Left hindlimb (tissue), 1 donor: Measurements from ENCODE around the gene TH.

Experiments
- DNase-seq: peaks from one replicate; pipeline ENCODE4 v3.0.0-alpha.2; 2018

Gene TH

DNA sequence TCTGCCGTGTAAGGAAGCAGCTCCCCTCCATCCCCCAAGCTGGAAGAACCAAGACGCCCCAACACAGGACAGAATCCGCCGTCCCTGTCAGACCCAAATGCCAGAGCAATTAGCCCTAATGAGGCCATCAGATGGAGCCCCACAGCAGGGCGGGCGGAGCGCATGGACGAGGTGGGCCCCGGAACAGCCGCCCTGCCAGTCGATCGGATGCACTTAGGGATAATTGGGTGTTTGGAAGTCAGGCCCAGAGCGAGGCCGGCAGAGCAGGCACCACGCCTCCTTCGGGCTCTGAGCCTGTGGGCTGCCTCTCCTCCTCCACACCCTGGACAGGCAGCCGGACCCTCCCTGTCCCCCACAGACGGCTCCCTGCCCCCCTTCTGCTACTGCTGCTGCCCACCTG, 5.5 kb upstream of the TH start:
- DNase-seq = no peak

DNA sequence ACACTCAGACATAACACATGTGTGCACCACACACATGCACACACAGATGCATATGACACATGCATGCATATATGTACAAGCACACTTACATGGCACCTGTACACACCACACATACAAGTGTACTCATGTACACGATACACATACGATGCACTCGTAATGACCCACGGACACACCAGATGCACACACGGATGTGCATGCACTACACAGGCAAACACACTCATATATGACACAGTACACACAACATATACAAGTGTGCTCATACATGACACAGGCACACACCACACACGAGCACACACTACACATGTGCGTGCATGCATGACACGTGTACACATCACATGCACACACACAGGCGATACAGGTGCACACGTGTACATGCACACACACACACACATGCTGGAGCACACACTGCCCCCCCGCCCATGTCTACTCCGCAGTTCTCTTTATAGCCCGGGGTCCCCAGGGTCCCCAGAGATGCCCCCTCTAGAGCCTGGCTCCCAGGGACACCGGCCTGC, 4.8 kb upstream of the TH start:
- no peak for DNase-seq

DNA sequence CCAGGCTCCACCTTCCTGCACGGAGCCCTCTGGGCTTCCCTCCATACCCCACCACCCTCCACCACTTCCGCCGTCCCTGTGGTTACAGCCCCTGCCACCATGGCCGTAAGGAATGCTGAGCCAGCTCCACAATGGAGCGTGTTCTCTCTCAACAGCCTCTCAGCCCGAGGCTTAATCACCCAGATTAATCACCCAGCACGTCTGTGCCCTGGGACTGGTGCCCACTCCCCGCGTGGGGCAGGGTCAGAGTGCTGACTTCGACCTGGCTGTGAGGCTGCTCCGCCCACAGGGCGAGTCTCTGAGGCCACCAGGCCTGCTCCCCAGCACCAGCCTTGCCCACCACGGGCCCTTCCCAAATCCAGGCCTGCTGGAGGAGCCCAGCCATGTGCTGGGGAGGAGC, 4.0 kb upstream of the TH start:
- no peak for DNase-seq

DNA sequence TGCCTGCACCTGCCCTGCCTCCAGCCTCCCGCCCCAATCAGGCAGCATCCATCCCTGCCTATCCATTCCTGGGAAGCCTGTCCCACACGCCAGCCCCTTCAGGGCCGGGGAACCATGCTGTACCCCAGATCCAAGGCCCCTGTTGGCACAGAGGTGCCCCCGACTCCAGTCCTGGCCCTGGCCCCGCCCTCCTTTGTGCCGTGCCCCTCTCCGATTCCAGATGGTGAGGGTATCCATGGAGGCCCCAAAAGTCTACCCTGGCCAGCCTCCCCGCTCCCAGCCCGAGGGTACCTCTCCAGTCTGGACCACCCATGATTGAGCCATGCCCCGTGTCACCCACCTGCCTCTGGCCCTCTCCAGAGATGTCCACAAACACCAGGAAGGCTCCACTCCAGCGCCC, 2.7 kb upstream of the TH start:
- no peak for DNase-seq

DNA sequence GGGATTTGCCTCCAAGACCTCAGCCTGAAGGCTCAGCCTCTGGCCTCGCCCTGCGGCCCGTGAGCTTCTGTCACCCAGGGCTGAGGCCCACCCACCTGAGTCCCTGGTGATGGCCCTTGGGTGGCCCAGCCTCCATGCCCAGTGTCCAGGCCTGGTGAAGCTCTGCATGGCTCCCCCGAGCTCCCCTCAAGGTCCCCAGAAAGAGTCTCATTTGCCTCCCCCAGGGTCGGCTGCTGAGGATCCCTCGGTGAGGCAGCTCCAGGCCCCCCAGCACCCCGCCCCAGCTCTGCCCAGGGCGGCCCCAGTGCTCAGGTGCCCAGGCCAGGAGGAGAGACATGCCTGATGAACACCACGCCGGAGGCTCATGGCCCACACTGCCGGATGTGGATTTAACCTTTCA, 2.1 kb upstream of the TH start:
- DNase-seq = no peak

DNA sequence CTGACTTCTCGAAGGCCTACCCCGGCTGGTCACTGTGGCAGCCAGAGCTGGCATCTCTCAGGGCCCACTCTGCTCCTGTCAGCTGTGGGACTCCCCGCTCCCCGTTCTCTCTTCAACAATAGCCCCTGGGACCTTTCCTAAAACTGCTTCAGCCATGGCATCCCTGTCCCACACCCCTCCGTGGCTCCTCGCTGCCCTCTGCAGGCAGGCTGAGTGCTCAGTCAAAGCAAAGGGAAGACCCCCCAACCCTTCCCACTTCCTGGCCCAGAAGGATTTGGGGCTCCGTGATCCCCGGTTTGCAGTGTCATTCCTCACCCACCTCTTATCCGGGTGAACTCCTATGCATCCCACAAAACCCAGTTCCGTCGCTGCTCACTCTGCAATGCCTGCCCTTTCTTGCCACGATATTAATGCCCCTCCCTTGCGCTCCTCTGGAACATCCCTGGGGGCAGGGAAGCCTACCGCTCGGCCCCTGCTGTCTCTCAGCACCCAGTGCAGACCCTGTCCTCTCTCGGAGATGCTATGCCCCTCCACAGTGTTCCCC, 1.6 kb upstream of the TH start:
- no peak for DNase-seq

DNA sequence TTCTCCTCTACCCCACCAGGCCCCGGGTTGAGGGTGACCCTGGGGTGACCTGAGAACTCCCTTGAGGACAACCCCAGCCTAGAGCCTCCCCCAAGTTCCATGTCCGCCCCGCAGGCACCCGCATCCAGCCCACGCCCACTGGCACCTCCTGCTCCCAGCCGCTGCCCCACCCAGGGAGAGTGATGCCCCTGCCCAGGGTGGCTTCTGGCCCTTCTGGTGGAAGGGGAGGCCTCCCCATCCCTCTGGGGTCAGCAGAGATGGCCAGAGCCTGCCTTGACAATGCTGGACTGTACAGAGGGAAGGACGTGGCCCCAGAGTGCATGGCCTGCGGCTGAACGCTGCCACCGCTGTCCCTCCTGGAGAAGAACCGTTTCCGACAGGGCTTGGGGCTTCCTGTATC, 1.1 kb upstream of the TH start:
- no peak for DNase-seq

DNA sequence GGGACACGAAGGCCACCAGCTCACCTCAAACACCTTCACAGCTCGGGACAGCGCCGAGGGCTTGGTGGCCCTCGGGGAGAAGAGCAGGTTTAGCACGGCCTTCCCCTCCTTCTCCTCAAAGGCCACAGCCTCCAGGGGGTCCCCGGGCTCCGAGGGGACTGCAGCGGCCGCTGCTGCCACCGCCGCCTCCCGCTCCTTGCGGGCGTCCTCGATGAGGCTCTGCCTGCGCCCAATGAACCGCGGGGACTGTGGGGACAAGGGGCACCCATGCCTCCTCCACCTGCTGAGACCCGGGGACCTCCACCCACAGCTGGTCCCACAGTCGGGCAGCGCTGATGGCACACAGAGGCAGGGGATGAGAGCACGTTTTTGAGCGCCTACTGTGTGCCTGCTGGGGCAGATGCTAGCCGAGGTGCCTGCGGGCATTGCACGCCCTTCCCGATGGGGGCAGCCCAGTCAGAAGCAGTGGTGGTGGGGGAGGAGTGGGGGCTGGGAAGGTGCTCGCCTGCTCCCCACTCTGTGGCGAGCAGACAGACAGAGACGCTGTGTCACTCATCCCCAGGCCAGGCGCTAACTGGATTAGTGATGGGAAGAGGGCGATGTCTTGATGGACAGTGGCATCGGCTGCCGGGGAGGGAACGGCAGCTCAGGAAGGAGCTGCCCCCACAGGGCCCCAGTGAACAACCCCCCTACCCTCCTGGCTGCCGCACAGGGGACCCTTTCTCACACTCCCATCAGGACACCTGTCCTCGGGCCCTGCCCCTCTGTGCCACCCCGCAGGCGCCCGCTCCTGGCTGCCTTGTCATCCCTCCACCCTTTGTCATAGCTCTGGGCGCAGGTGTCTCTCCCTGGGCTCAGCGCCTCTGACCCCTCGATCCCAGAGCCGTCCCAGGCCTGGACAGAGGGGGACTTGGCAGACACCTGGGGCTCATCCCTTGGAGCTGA, 1.7 kb downstream of the TH start:
- no peak for DNase-seq

DNA sequence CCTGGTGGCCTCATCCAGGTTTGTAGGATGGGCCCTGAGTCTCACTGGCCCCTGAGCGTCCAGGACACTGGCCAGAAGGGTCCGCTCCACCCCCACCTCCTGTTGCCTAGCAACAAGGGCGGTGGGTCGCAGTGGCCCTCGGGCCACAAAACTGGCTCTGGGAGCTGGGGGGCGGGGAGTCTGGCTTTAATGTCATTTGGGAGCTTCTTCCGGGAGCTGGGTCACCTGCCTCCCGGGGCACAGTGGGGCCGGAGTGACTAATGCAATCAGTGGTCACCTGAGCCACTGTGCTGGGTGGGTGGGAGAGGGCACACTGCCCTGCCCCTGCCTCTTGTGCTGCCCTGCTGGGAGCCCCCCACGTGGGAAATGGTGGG, 2.6 kb downstream of the TH start:
- no peak for DNase-seq

DNA sequence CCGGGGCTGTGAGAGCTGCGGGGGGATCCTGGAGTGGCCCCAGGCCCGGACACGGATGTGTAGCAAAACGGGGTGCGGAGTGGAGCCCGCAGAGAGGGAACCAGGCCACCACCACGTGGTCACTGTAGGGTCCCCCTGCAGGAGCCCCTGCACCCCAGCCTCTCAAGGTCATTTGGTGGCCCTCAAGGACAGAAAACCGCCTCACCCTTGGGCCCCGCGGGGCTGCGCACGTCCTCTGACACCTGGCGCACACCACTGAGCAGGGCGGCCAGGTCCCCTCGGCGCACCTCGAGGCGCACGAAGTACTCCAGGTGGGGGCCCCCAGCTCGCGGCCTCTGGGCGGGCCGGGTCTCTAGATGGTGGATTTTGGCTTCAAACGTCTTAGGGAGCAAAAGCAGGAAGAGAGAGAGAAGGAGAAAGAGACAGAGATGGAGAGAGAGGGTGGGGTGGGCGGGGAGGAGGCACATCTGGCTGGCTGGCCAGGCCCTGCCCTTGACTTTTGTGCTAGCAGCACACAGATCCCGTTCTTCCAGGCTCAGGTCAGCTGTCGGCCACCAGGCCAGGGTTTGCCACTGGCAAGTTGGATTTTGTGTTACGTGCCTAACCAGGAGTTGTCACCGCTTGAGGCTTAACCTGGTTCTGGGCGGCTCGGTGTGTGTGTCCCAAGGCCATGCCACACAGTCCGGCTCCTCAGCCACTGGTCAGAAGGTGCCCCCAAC, 3.2 kb downstream of the TH start:
- DNase-seq = no peak

DNA sequence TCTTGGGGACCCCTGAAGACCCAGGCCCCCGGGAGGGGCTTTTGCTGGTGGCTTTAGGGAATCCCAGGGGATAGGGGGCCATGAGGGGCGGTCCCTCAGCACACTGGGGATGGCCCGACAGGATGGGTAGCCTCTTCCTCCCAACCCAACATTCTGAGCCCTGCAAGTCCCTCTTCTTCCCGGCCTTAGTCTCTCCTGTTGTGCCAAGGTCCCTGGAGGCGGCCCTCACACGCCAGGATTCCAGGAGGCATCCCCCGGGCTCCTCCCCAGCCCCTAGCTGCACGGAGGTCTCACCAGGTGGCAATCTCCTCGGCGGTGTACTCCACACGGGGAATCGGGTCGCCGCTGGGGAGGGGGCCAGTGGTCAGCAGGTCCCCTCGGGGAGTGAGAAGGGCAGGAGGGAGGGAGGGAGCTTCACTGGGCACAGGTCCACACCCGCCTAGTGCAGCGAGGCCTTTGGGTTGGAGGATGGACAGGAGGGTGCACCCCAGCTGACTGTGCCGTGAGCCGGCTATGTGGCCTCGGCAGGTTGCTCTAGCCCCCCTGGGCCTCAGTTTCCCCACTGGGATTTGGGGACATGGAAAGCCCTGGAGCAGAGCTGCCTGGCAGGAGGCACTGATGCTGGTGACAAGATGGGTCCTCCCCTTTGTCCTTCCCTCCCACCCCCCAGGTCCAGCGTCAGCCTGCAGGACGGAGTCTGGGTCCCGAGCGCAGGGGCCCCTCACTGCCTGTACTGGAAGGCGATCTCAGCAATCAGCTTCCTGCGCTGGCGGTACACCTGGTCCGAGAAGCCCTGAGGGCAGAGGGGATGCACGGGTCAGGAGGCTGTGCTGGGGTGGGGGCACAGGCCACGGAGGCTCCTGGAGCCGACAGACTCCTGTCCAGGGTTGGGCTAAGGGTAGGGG, 4.2 kb downstream of the TH start:
- DNase-seq = no peak

DNA sequence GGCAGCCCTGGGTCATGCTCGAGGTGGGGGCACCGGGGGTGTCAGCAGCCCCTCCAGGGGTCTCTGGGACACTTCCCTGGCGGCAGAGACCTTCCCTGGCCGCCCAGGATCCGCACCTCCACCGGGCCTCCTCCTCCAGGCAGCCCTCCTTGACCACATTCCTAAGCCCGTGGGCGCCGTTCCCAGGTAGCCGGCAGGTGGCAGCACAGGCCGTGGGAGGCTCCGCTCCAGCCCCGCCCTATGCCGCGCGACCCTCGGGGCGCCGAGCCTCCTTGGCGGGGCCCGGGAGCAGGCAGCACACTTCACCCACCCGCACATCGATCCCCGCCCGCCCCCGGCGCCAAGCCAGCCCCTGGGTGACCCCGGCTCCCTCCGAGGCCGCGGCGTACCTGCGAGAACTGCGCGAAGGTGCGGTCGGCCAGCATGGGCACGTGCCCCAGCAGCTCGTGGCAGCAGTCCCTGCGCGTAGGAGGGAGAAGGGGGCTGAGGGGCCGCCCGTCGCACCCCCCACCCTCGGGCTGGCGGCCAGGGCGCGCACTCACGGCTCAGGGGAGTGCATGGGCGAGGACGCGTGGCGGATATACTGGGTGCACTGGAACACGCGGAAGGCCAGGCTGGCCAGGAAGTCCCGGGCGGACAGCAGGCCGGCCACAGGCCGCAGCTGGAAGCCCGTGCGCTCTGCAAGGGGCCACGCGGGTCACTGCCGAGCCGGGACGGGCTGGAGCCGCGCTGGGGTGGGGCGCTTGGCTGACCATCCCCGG, 5.3 kb downstream of the TH start:
- DNase-seq = no peak

DNA sequence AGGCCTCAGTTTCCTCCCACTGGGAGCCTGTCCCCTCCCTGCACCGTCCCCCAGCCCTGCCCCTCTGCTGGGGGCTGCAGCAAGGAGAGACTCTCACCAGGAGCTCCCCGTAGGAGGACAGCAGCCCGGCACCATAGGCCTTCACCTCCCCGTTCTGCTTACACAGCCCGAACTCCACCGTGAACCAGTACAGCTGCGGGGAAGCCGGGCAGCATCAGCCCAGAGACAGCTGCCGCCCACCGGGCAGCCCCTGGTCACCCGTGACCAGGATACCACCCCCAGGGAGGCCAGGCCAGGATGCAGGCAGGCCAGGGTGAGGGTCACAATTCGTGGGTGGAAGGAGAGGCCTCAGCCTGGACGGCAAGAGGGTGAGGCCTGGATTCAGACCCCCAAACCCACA, 6.0 kb downstream of the TH start:
- no peak for DNase-seq

DNA sequence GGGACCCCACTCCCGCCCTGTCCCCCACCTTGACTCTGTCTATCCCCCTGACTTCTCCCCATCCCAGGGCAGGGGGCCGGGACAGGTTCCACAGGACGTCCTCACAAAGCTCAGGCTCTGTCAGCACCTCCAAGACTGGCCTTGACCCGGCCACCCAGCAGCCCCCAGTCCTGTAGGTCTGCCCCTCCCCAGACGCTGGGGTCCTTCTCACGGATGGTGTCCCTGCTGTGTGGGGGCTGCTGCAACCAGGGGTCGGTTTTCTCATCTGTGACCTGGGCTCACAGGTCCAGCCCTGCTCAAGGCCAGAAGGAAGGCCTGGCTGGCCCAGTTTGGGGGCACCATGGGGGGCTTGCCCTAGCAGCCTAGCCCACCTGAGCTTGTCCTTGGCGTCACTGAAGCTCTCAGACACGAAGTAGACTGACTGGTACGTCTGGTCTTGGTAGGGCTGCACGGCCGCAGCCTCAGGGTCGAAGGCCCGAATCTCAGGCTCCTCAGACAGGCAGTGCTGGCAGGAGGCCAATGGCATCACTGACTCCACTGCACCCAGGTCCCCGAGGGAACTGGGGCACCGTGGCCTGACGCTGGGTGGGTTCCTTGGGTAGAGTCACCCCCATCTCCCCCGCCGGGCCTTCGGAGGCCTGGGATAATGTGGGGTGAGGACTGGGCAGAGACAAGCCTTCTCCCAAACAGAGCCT, 6.6 kb downstream of the TH start:
- no peak for DNase-seq

DNA sequence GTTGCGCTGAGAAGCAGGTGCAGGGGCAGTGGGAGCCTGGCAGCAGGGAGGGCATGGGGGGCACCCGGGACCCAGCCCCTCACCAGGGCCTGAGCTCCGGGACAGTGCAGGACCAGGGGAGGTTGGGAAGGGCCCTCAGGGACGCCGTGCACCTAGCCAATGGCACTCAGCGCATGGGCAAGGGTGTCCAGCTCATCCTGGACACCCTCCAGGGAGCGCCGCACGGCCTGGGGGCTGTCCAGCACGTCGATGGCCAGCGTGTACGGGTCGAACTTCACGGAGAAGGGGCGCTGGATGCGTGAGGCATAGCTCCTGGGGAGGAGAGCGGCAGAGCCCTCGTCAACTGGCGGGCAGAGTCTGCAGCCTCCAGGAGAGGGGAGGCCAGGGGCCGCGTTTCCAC, 7.5 kb downstream of the TH start:
- no peak for DNase-seq

DNA sequence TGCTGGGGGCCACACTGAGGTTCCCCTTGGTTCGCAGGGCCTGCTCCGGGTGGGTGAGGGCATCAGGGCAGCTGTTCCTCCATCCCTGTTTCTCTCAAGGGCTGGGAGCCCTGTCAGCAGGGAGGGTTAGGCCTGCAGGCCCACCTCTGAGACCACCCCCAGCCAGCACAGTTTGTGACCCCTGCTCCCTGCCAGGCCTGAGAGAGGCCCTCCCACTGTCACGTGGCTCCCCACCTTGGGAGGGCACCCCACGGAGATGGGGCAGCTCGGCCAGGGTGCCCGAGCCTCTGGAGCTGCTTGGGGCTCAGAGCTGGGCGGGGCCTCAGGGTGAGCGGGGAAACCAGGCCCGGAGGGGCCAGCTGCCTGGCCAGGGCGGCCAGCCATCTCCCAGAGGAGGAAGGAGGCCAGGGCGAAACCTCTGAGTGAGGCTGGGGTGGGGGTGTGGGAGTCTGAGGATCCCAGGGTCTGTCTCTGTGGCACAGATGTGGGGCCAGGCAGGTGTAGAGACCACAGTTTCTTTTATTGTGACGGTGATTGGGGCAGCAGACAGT, 8.1 kb downstream of the TH start:
- DNase-seq = no peak

DNA sequence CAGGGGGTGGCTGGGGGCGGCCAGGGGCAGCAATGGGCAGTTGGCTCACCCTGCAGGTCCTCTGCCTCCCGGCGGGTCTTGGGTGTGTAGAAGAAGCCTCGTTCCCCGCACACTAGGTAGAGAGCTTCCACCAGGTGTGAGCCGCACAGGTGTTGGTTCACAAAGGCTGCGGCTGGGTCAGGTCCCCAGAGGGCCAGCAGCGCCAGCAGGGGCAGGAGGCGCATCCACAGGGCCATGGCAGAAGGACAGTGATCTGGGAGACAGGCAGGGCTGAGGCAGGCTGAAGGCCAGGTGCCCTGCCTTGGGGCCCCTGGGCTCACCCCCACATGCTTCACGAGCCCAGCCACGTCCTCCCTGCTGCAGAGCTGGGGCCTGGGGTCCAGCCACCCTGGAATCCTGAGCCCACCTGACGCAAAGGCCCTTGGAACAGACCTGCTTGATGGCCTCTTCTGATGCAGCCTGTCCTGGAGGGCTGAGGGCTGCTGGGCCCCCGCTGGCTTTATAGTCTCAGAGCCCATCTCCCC, 10.8 kb downstream of the TH start, which contains the start of gene INS:
TSS of gene INS (minus strand) at position 474 of the 524 bp plus-strand sequence. CDS start at position 236, 238 bp downstream.
- DNase-seq = no peak

DNA sequence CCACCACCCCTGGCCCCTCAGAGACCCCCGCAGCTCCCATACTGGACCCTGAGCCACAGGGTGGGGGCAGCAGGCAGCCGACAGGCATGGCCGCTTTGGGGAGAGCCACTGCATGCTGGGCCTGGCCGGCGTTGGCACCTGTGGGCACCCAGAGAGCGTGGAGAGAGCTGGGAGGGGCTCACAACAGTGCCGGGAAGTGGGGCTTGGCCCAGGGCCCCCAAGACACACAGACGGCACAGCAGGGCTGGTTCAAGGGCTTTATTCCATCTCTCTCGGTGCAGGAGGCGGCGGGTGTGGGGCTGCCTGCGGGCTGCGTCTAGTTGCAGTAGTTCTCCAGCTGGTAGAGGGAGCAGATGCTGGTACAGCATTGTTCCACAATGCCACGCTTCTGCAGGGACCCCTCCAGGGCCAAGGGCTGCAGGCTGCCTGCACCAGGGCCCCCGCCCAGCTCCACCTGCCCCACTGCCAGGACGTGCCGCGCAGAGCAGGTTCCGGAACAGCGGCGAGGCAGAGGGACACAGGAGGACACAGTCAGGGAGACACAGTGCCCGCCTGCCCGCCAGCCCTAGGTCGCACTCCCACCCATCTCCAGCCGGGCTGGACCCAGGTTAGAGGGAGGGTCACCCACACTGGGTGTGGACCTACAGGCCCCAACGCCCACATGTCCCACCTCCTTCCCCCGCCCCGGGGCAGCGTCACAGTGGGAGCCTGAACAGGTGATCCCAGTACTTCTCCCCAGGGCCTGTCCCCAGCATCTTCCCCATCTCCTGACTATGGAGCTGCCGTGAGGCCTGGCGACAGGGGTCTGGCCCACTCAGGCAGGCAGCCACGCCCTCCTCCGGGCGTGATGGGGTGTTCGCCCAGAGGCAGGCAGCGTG, 11.8 kb downstream of the TH start:
- DNase-seq = no peak

DNA sequence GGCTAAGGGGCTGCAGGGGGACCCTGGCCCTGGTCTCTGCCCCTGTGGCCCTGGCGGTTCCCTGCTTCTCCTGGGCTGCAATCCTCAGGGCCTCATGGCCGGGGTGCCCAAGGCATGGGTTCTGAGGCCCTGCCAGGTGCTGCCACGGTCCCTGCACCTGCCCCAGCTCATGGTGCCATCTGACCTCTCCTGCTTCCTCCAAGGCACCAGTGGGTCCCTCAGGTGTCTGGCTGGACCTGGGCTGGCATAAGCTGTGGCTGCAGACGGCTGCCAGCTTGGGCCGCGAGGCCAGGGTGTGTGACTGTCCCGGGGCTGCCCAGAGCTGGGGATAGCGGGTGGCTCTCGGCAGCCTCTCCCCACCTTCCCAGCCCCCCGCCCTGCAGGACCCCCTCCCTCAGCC, 12.6 kb downstream of the TH start:
- DNase-seq = no peak

DNA sequence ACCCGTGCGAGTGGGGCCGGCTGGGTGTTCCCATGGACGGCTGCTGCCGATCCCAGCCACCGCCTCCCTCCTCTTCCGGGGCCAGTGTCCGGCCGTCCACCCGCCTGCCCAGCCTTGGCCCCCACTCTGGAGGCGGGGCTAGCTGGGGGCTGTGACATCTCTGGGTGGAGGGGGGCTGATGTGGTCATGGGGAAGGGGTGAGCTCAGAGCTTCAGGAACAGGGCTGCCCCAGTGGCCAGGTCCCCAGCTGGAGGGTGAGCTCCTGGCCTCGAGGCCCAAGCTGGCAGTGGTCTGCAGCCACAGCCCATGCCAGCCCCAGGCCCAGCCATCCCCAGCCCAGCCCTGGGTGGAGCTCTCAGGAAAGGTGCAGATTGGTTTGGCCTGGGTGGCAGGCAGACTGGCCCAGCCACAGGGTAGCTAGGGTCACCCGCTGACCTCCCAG, 13.3 kb downstream of the TH start:
- DNase-seq = no peak
